Transverse colon (tissue), 4 donors: ENCODE data around the gene VPS35L. TPM values are rescaled to one million over a fixed set of nuclear protein-coding genes. Genes with fewer than 3 reads are reported as not detected.

ENCODE experiments used
- DNase-seq: peaks from one replicate; pipeline ENCODE4 v3.0.0-alpha.2; 2019
- H3K27ac ChIP-seq, 4 donors: fragments of 200-600 bp; sonication (generic); 2 replicates each; pipeline ENCODE4 v1.5.1; 2016 to 2018; ENCODE audit warnings: inconsistent platforms in 4 of 4
- H3K27me3 ChIP-seq: fragments of 200-600 bp; sonication (generic); 2 replicates; pipeline ENCODE4 v1.5.1; 2017; ENCODE audit warnings: inconsistent platforms
- H3K36me3 ChIP-seq, 4 donors: fragments of 200-600 bp; sonication (generic); 2 replicates each; pipeline ENCODE4 v1.5.1; 2017 to 2019; ENCODE audit warnings: inconsistent platforms in 4 of 4
- H3K4me1 ChIP-seq, 4 donors: fragments of 200-600 bp; sonication (generic); 2 replicates each; pipeline ENCODE4 v1.5.1; 2017 to 2020; ENCODE audit warnings: inconsistent platforms in 4 of 4
- H3K4me3 ChIP-seq, 4 donors: fragments of 200-600 bp; sonication (generic); 1 replicate in 1 of 4; 2 replicates in 3 of 4; pipeline versions ENCODE4 v1.5.1 to v1.6.1; 2017 to 2019; ENCODE audit warnings: inconsistent platforms in 4 of 4
- H3K9me3 ChIP-seq, 2 donors: fragments of 200-600 bp; sonication (generic); 2 replicates each; pipeline ENCODE4 v1.5.1; 2017 to 2019; ENCODE audit warnings: inconsistent platforms in 2 of 2
- EP300 ChIP-seq: sonication (generic); formaldehyde crosslinking; IDR thresholded peaks from one replicate; pipeline ENCODE4 v1.6.1; 2017; ENCODE audit warnings: antibody characterized with exemption, low read depth
- POLR2A ChIP-seq: fragments of 450-650 bp; IDR thresholded peaks from one replicate; pipeline ENCODE4 v1.6.1; 2016; ENCODE audit warnings: antibody characterized with exemption, mild to moderate bottlenecking, moderate library complexity
- POLR2AphosphoS5 ChIP-seq, 3 donors: sonication (generic); formaldehyde crosslinking; IDR thresholded peaks; one replicate each; pipeline ENCODE4 v1.6.1; 2016; ENCODE audit warnings: antibody characterized with exemption in 3 of 3
- WGBS, 2 donors: methylation state at CpG; one replicate each; pipeline ENCODE4 v1.1.5; 2018; ENCODE audit warnings: low coverage in 1 of 2; 5-methylcytosine and 5-hydroxymethylcytosine counted together
- in situ Hi-C, 4 donors: fragments of 200-750 bp; cut with MboI; loops; one replicate each; pipeline versions ENCODE4 v1.15.0 to v1.15.1; 2017; ENCODE audit warnings: low sequenced_read_pairs in 3 of 4, low pct_ligation_motif_present in 1 of 4, low pct_unique_long_range_greater_than_20kb in 1 of 4
- intact Hi-C: fragments of 100-400 bp; cut with DNase I; formaldehyde crosslinking; loops from one replicate; pipeline ENCODE4 v1.15.1; 2023; ENCODE audit warnings: low total_unique reads
- total RNA-seq, 4 donors: library from RNA; depleted of rRNA; stranded (reverse); fragments of >200 nt; gene quantifications; one replicate each; pipeline ENCODE4 v1.1.0, GENCODE V29; 2016
- TF ChIP-seq, protein P1 (sequence below), 5 experiments: fragments of 200-600 bp in 3 of 5; fragments of 450-650 bp in 2 of 5; sonication (generic) in 3 of 5; IDR thresholded peaks; 1 replicate in 2 of 5; 2 replicates in 3 of 5; pipeline ENCODE4 v1.5.1; 2016 to 2017; ENCODE audit warnings: antibody characterized with exemption in 5 of 5, inconsistent platforms in 3 of 5, mild to moderate bottlenecking in 2 of 5, moderate library complexity in 1 of 5

VPS35L gene
- total RNA-seq, 4 donors from 2014 or later: 40.0 to 89.8 (median 51.5) TPM

DNA sequence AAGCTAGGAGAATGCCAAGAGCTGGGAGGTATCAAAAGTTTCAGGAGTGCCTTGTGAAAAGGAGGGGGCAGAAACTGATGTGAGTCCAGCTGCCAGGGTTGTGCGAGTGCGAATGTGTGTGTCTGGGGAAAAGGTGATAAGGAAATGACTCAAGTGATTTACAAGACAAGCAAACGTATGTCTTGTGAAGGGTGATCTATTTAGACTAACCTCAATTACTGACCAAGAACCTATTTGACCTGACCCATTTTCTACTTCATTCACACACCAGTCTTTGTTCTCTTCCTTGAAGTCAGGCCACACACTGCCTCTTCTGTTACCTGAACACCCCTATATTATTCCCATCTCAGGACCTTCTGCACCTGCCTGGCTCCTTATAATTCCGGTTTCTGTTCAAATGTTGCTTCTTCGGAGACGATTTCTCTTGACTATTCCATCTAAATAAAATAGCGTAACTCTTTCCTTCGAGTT lies 34.6 kb upstream of the VPS35L start:
- Histone ChIP-seq H3K27me3 (no peaks in the 10 kb centered on the region), H3K27ac (peak overlapping the region; percentile 96 to 99 (median 98)), H3K4me3 (peak overlapping the region; percentile 70 to 95 (median 85)), H3K9me3 (no peaks in the 10 kb centered on the region), H3K36me3 (no peaks in the 10 kb centered on the region), H3K4me1 (peaks cover 19 to 79% (median 45%) of the 10 kb centered on the region in 4 donors)
- TF ChIP-seq POLR2AphosphoS5 (IDR thresholded peaks at IDR 0.05) (peak; percentile 29 to 80 (median 66)), POLR2A (peak; percentile 62), EP300 (no peak)
- TF ChIP-seq, protein P1, sequence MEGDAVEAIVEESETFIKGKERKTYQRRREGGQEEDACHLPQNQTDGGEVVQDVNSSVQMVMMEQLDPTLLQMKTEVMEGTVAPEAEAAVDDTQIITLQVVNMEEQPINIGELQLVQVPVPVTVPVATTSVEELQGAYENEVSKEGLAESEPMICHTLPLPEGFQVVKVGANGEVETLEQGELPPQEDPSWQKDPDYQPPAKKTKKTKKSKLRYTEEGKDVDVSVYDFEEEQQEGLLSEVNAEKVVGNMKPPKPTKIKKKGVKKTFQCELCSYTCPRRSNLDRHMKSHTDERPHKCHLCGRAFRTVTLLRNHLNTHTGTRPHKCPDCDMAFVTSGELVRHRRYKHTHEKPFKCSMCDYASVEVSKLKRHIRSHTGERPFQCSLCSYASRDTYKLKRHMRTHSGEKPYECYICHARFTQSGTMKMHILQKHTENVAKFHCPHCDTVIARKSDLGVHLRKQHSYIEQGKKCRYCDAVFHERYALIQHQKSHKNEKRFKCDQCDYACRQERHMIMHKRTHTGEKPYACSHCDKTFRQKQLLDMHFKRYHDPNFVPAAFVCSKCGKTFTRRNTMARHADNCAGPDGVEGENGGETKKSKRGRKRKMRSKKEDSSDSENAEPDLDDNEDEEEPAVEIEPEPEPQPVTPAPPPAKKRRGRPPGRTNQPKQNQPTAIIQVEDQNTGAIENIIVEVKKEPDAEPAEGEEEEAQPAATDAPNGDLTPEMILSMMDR (IDR thresholded peaks at IDR 0.05): no peak
- 4% methylated on average over 8 of the region's 8 CpGs for WGBS, 2 donors
- intact Hi-C loops (loop anchor here (5.0 kb wide), 1 partner anchor 36 kb away; the partner anchor contains the start of gene VPS35L), in situ Hi-C loops (loop anchor here in 2 of 4 donors (25.0 kb wide), 1 partner anchor 434 kb away; no protein-coding TSS in a partner anchor)
- DNase-seq: peak; percentile 73

DNA sequence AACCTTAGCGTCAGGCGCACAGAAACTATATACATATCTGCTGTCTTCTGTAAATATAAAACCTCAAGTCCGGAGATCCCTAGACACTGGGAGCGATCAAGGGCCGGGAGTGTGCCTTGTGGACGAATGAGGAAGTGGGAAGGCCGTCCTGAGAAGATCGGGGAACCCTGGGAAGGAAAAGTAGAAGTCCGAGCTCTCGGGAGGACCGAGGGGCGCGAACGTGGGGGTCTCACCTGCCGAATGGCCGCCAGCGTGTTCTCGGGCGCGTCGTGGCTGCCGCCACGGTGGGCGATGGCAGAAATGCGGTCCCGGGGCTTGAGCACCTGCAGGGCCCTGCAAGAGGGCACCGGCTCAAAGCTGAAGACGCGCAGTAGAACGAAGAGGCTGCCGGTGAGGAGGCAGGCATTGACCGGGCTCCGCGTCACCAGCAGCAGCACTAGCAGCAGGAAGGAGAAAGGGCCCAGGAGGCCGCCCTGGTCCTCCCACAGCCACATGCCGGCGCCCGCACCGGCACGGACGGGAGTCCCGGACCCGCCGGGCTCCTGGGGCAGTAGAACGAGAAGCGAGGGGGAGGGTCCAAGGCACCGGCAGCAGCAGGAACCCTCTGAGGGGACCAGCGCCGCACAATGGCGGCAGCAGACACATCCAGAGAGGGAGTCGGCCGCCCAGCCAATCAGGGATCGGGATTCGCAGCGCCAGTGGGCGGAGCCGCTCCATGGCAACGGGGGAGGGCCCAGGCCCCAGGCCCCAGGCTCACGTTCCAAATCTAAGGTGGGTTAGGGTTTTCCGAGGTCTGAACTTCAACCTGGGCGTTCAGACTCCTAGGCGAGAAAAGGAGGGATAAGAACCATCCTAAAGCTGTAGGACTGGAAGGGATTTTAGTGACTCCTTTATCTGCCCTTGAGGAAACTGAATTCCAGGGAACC lies 33.8 kb upstream of the VPS35L start, which contains the start of gene GDE1:
Gene GDE1, minus strand, starts transcription at position 628 of the 926 bp plus-strand sequence. Its CDS starts 134 bp downstream, at position 494.
- in situ Hi-C loops (loop anchor here in 2 of 4 donors (25.0 kb wide), 1 partner anchor 434 kb away; no protein-coding TSS in a partner anchor), intact Hi-C loops (loop anchor here (5.0 kb wide), 1 partner anchor 36 kb away; the partner anchor contains the start of gene VPS35L)
- peak; percentile 97 for DNase-seq
- WGBS, 2 donors: 0 to 1% methylated on average over 3 to 59 of the region's 62 CpGs
- Histone ChIP-seq H3K27ac (peak within 1 kb of the TSS; percentile 96 to 99 (median 98)), H3K36me3 (no peaks in the 10 kb centered on the region), H3K27me3 (no peaks in the 10 kb centered on the region), H3K4me3 (peak within 1 kb of the TSS; percentile 70 to 95 (median 85)), H3K9me3 (no peaks in the 10 kb centered on the region), H3K4me1 (peaks cover 14 to 71% (median 42%) of the 10 kb centered on the region in 4 donors)
- TF ChIP-seq, protein P1 (IDR thresholded peaks at IDR 0.05): peak in 4 of 5 experiments; percentile 13 to 41 (median 28)
- peak; percentile 94 for TF ChIP-seq POLR2A
- TF ChIP-seq POLR2AphosphoS5 (IDR thresholded peaks at IDR 0.05): peak; percentile 97 to 98 (median 98)
- no peak for TF ChIP-seq EP300

DNA sequence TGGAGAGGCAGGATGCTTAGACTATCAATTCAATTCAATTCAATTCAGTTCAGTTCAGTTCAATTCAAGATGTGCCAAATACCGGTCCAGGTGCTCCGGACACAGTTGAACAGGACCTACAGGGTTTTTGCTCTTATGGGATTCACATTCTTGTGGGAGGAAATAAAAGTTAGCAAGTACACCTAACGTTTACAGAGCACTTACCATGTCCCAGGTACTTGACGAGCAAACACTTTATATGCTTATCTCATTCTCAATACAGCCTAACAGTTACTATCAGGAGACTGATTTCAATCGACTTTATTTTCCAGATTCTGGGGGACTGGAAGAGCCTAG lies 33.1 kb upstream of the VPS35L start:
- Histone ChIP-seq H3K27me3 (no peaks in the 10 kb centered on the region), H3K4me3 (no peak overlapping the region), H3K27ac (peak overlapping the region; percentile 96 to 99 (median 98)), H3K9me3 (no peaks in the 10 kb centered on the region), H3K36me3 (no peaks in the 10 kb centered on the region), H3K4me1 (peaks cover 14 to 65% (median 39%) of the 10 kb centered on the region in 4 donors)
- intact Hi-C loops (loop anchor here (5.0 kb wide), 1 partner anchor 35 kb away; the partner anchor contains the start of gene VPS35L), in situ Hi-C loops (loop anchor here in 2 of 4 donors (25.0 kb wide), 1 partner anchor 435 kb away; no protein-coding TSS in a partner anchor)
- no peak for TF ChIP-seq POLR2A
- no peak for TF ChIP-seq EP300
- TF ChIP-seq POLR2AphosphoS5 (IDR thresholded peaks at IDR 0.05): no peak
- TF ChIP-seq, protein P1 (IDR thresholded peaks at IDR 0.05): no peak
- no peak for DNase-seq
- WGBS, 2 donors: 25 to 48% methylated on average over 3 to 5 of the region's 5 CpGs
